Peyer's patch (tissue), 4 donors: Measurements from ENCODE around the gene EPHA5.
"Not testable (repeated sequence)": the region's sequence is repeated elsewhere in the genome, so short reads cannot be mapped to it uniquely, and the experiment has no call there.

Source experiments
- CTCF ChIP-seq, 6 experiments: fragments of 450-650 bp in 4 of 6; fragments of 200-600 bp in 2 of 6; sonication (generic) in 1 of 6; IDR thresholded peaks; one replicate each; pipeline ENCODE4 v1.5.1; 2017 to 2019; ENCODE audit warnings: antibody characterized with exemption in 6 of 6, mild to moderate bottlenecking in 3 of 6, moderate library complexity in 1 of 6
- POLR2A ChIP-seq, 2 donors: fragments of 450-650 bp; IDR thresholded peaks; one replicate each; pipeline ENCODE4 v1.5.1; 2017; ENCODE audit warnings: antibody characterized with exemption in 2 of 2, mild to moderate bottlenecking in 2 of 2, moderate library complexity in 2 of 2

GRCh38 chr4:65308626-65309025, 361.7 kb downstream of the EPHA5 start:
- not testable (repeated sequence) for TF ChIP-seq CTCF, POLR2A (IDR thresholded peaks at IDR 0.05)
